Stomach (tissue), 9 donors: ENCODE measurements around the gene APCDD1. TPM values are rescaled to one million over a fixed set of nuclear protein-coding genes. Genes with fewer than 3 reads are reported as not detected.

Experiments
- DNase-seq, 2 donors: peaks; one replicate each; pipeline versions ENCODE4 v3.0.0 to v3.0.0-alpha.2; 2013 to 2019
- H3K27ac ChIP-seq, 5 donors: fragments of 200-600 bp in 4 of 5; sonication (generic) in 4 of 5; one replicate each; pipeline ENCODE4 v1.5.1; 2013 to 2019; ENCODE audit warnings: mild to moderate bottlenecking in 1 of 5, moderate library complexity in 1 of 5
- H3K27me3 ChIP-seq, 3 donors: fragments of 200-600 bp; sonication (generic); one replicate each; pipeline ENCODE4 v1.5.1; 2017 to 2019; ENCODE audit warnings: mixed run types in 1 of 3
- H3K36me3 ChIP-seq, 4 donors: fragments of 200-600 bp; sonication (generic); 1 replicate in 3 of 4; 2 replicates in 1 of 4; pipeline ENCODE4 v1.5.1; 2016 to 2019
- H3K4me1 ChIP-seq, 4 donors: fragments of 200-600 bp; sonication (generic); one replicate each; pipeline ENCODE4 v1.5.1; 2016 to 2019
- H3K4me3 ChIP-seq, 4 donors: fragments of 200-600 bp; sonication (generic) in 3 of 4; one replicate each; pipeline ENCODE4 v1.5.1; 2016 to 2019; ENCODE audit warnings: mild to moderate bottlenecking in 1 of 4
- H3K9me3 ChIP-seq, 4 donors: fragments of 200-600 bp; sonication (generic); one replicate each; pipeline ENCODE4 v1.5.1; 2016 to 2019
- CTCF ChIP-seq, 7 experiments: fragments of 450-650 bp in 4 of 7; fragments of 200-600 bp in 3 of 7; sonication (generic) in 3 of 7; IDR thresholded peaks; one replicate each; pipeline ENCODE4 v1.5.1; 2016 to 2019; ENCODE audit warnings: antibody characterized with exemption in 7 of 7, control low read depth in 2 of 7, mild to moderate bottlenecking in 1 of 7
- EP300 ChIP-seq: sonication (generic); formaldehyde crosslinking; IDR thresholded peaks from one replicate; pipeline ENCODE4 v1.6.1; 2017; ENCODE audit warnings: antibody characterized with exemption
- POLR2A ChIP-seq, 4 donors: fragments of 450-650 bp; IDR thresholded peaks; one replicate each; pipeline ENCODE4 v1.6.1; 2016; ENCODE audit warnings: antibody characterized with exemption in 4 of 4, control low read depth in 2 of 4, mild to moderate bottlenecking in 1 of 4, moderate library complexity in 1 of 4
- POLR2AphosphoS5 ChIP-seq, 3 donors: sonication (generic); formaldehyde crosslinking; IDR thresholded peaks; one replicate each; pipeline ENCODE4 v1.6.1; 2016; ENCODE audit warnings: antibody characterized with exemption in 3 of 3
- WGBS, 5 donors: extraction: QIAGEN DNeasy Blood & Tissue Kit in 3 of 5; methylation state at CpG; one replicate each; pipeline versions ENCODE4 v1.1.5 to v1.1.7; 2013 to 2018; 5-methylcytosine and 5-hydroxymethylcytosine counted together
- intact Hi-C: fragments of 100-400 bp; cut with DNase I; formaldehyde crosslinking; loops from one replicate; pipeline ENCODE4 v1.15.1; 2023; ENCODE audit warnings: low total_unique reads
- polyA plus RNA-seq, 3 donors: library from polyadenylated mRNA; stranded (reverse); fragments of 200-250 nt; gene quantifications; one replicate each; pipeline ENCODE4 v1.2.3, GENCODE V29; 2013
- total RNA-seq, 5 donors: library from RNA; depleted of rRNA; stranded (reverse); fragments of >200 nt; gene quantifications; one replicate each; pipeline versions ENCODE4 v1.1.0 to v1.2.3, GENCODE V29; 2014 to 2016
- donor health status: healthy with polysubstance abuse.
- donor health status: Bipolar disorder and iron deficiency.
- donor health status: healthy.

Gene APCDD1
- total and polyA plus RNA-seq, 8 donors = 11.0 to 142 (median 25.9) TPM

DNA sequence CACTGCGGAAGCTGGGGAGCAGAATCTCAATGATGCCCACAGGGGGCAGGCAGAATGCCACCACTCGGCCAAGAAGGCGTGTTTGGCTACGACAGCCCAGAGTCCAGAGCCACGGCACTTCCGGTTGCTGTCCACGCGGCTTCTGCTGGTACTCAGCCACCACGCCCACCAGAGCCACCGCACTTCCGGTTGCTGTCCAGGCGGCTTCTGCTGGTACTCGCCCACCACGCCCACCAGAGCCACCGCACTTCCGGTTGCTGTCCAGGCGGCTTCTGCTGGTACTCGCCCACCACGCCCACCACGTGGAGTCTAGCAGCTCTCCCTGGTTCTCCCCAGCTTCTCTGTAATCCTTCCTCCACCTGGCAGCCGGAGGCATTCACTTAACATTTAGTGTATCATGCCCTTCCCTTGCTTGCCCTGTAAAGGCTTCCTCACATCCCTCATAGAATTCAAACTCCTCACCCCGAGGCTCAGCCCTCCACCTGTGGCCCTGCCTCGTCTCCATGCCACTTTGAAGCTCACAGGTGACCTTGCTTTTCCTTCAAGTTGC lies 40.1 kb upstream of the APCDD1 start:
- intact Hi-C loops = no loop called here
- no peak overlapping the region for H3K4me3 ChIP-seq
- no peaks in the 10 kb centered on the region for H3K36me3 ChIP-seq
- peaks cover 0 to 28% (median 13%) of the 10 kb centered on the region in 4 donors for H3K4me1 ChIP-seq
- WGBS, 5 donors = 89 to 96% (median 90%) methylated on average over 17 to 23 of the region's 23 CpGs
- DNase-seq = no peak
- H3K9me3 ChIP-seq = no peaks in the 10 kb centered on the region
- TF ChIP-seq POLR2A (IDR thresholded peaks at IDR 0.05) = no peak
- TF ChIP-seq EP300 = no peak
- no peak for TF ChIP-seq POLR2AphosphoS5 (IDR thresholded peaks at IDR 0.05)
- no peak for TF ChIP-seq CTCF (IDR thresholded peaks at IDR 0.05)
- no peaks in the 10 kb centered on the region for H3K27me3 ChIP-seq
- H3K27ac ChIP-seq = no peak overlapping the region

GRCh38 chr18:10416065-10416464 lies 38.4 kb upstream of the APCDD1 start:
- Histone ChIP-seq H3K4me3 (no peak overlapping the region), H3K36me3 (no peaks in the 10 kb centered on the region), H3K27ac (no peak overlapping the region), H3K27me3 (no peaks in the 10 kb centered on the region), H3K4me1 (peaks cover 0 to 14% (median 7%) of the 10 kb centered on the region in 4 donors), H3K9me3 (no peaks in the 10 kb centered on the region)
- intact Hi-C loops = no loop called here
- no peak for DNase-seq
- 74 to 84% (median 81%) methylated on average over 9 of the region's 9 CpGs for WGBS, 5 donors
- no peak for TF ChIP-seq POLR2A (IDR thresholded peaks at IDR 0.05)
- TF ChIP-seq POLR2AphosphoS5 (IDR thresholded peaks at IDR 0.05) = no peak
- TF ChIP-seq CTCF (IDR thresholded peaks at IDR 0.05) = no peak
- TF ChIP-seq EP300 = no peak

DNA sequence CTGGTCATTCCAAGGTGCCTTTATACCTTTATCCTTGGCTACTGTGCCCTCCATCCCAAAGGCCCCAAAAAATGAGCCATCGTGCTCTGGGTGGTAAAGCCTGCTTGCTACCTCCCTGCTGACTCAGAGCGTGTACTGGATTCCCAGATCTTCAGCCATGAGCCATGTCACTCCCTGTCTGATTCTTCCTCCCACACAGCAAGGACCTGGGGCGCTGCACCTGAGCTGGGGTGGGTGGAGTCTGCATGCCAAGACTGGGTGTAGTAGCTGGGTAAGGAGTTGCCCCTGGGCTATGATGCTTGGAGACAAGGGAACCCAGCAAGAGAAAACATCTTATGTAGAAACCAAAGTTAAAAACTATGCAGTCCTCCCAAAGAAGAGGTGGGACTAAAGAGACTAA lies 37.2 kb upstream of the APCDD1 start:
- no peak for TF ChIP-seq CTCF (IDR thresholded peaks at IDR 0.05)
- TF ChIP-seq EP300 = no peak
- no peak for TF ChIP-seq POLR2AphosphoS5 (IDR thresholded peaks at IDR 0.05)
- no peak for TF ChIP-seq POLR2A (IDR thresholded peaks at IDR 0.05)
- WGBS, 5 donors = 75 to 92% (median 81%) methylated on average over 3 of the region's 3 CpGs
- H3K4me1 ChIP-seq = peaks cover 0 to 11% (median 4%) of the 10 kb centered on the region in 4 donors
- H3K36me3 ChIP-seq = no peaks in the 10 kb centered on the region
- H3K27ac ChIP-seq = peak overlapping the region in 2 of 5 donors; percentile 53 to 65
- intact Hi-C loops = no loop called here
- no peak overlapping the region for H3K4me3 ChIP-seq
- no peaks in the 10 kb centered on the region for H3K9me3 ChIP-seq
- H3K27me3 ChIP-seq = no peaks in the 10 kb centered on the region
- DNase-seq = no peak

DNA sequence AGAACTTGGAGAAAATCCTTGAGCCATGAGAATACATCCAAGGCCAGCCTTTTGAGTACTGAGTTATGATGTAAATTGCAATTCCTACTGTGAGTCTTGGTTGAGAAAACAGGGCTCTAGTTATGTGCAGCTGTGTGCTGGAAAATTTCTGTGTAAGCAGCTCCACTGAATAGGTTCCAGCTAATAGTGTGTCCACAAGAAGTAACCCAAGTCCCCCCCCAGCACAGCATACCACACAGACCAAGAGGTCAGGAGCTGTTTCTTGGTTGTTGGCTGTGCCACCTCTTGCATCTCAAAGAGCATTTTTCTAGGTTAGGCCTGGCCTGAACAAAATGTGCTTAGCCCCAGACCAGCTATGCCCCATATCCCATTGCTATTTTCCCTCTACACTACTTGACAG lies 36.8 kb upstream of the APCDD1 start:
- intact Hi-C loops = no loop called here
- peak overlapping the region in 2 of 5 donors; percentile 53 to 65 for H3K27ac ChIP-seq
- DNase-seq = no peak

GRCh38 chr18:10418836-10419235 lies 35.6 kb upstream of the APCDD1 start:
- intact Hi-C loops = no loop called here
- Histone ChIP-seq H3K9me3 (no peaks in the 10 kb centered on the region), H3K36me3 (no peaks in the 10 kb centered on the region), H3K27ac (peak overlapping the region in 1 of 5 donors; percentile 8), H3K4me1 (peaks cover 0 to 11% (median 4%) of the 10 kb centered on the region in 4 donors), H3K27me3 (no peaks in the 10 kb centered on the region), H3K4me3 (no peak overlapping the region)
- TF ChIP-seq EP300 = no peak
- no peak for TF ChIP-seq POLR2AphosphoS5 (IDR thresholded peaks at IDR 0.05)
- no peak for TF ChIP-seq POLR2A (IDR thresholded peaks at IDR 0.05)
- TF ChIP-seq CTCF (IDR thresholded peaks at IDR 0.05) = no peak
- no peak for DNase-seq

More for the DNA sequence above, 36.8 kb upstream of the APCDD1 start:
- H3K36me3 ChIP-seq = no peaks in the 10 kb centered on the region
- TF ChIP-seq POLR2AphosphoS5 (IDR thresholded peaks at IDR 0.05) (peak in 2 of 3 donors; percentile 5 to 62), POLR2A (IDR thresholded peaks at IDR 0.05) (no peak)
- H3K9me3 ChIP-seq = no peaks in the 10 kb centered on the region
- peaks cover 0 to 11% (median 4%) of the 10 kb centered on the region in 4 donors for H3K4me1 ChIP-seq
- H3K4me3 ChIP-seq = no peak overlapping the region
- no peaks in the 10 kb centered on the region for H3K27me3 ChIP-seq
